Stomach smooth muscle (tissue), 2 donors: ENCODE data around the gene MROH2A.

Source experiments
- H3K27ac ChIP-seq: one replicate; pipeline ENCODE4 v1.7.0; 2013; ENCODE audit warnings: mild to moderate bottlenecking, low read length, inconsistent platforms
- H3K27me3 ChIP-seq, 2 donors: one replicate each; pipeline ENCODE4 v1.7.0; 2013; ENCODE audit warnings: low read length in 2 of 2; ENCODE audit not compliant: insufficient read depth in 2 of 2, control insufficient read depth in 1 of 2
- H3K36me3 ChIP-seq, 2 donors: one replicate each; pipeline ENCODE4 v1.7.0; 2013; ENCODE audit warnings: low read length in 2 of 2; ENCODE audit not compliant: control insufficient read depth in 2 of 2, insufficient read depth in 2 of 2
- H3K4me1 ChIP-seq: one replicate; pipeline ENCODE4 v1.7.0; 2013; ENCODE audit warnings: low read length; ENCODE audit not compliant: control insufficient read depth, insufficient read depth
- H3K4me3 ChIP-seq, 2 donors: one replicate each; pipeline ENCODE4 v1.7.0; 2013; ENCODE audit warnings: low read length in 2 of 2
- H3K9ac ChIP-seq, 2 donors: one replicate each; pipeline ENCODE4 v1.7.0; 2013; ENCODE audit warnings: low read length in 2 of 2, mild to moderate bottlenecking in 1 of 2
- H3K9me3 ChIP-seq, 2 donors: one replicate each; pipeline ENCODE4 v1.7.0; 2013; ENCODE audit warnings: low read length in 2 of 2; ENCODE audit not compliant: control insufficient read depth in 2 of 2
- donor health status: healthy.
- donor health status: Pancreatic carcinoma.

The MROH2A gene

DNA sequence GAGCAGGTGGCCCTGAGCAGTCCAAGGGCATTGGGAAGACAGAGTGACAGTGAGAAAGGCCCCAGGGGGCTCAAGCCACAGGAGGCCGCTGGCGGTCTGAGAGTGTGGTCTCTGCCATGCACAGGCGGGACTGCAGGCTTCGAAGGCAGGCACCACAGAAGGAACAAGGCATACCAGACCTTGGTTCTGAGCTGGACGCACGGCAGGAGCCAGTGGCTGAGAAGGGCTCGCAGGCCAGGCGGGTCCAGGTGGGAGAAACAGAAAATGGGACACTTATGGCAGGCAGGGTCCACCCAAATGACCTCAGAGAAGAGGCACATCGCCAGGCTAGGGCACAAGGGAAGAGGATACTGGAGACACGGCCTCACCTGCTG, 61.3 kb downstream of the MROH2A start:
- no peak overlapping the region for H3K9ac ChIP-seq
- H3K4me3 ChIP-seq: no peak overlapping the region
- H3K27ac ChIP-seq: no peak overlapping the region
- H3K27me3 ChIP-seq: no peaks in the 10 kb centered on the region
- no peaks in the 10 kb centered on the region for H3K9me3 ChIP-seq
- H3K36me3 ChIP-seq: no peaks in the 10 kb centered on the region
- H3K4me1 ChIP-seq: no peaks in the 10 kb centered on the region

DNA sequence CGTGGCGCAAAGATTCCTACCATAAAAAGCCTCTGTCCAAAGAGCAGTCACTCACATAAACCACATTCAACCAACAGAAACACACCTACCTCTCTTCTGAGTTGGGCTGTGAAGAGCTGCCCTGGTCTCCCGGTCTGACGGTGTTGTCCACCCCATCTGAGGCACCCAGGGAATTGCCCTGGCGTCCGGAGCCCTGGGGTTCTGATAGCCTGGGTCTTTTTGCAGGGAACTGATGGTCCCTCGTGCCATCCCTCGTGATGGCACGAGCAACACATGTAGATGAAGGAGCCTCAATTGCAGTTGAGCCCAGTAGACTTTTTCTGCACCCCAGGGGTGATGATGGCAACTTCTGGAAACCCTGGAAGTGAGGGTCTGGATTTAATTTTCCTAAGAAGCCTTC, 62.4 kb downstream of the MROH2A start:
- no peaks in the 10 kb centered on the region for H3K36me3 ChIP-seq
- H3K4me1 ChIP-seq: no peaks in the 10 kb centered on the region
- no peak overlapping the region for H3K27ac ChIP-seq
- H3K4me3 ChIP-seq: no peak overlapping the region
- H3K9ac ChIP-seq: no peak overlapping the region
- H3K9me3 ChIP-seq: no peaks in the 10 kb centered on the region
- no peaks in the 10 kb centered on the region for H3K27me3 ChIP-seq

- Histone ChIP-seq H3K9me3 (no peaks in the 10 kb centered on the region), H3K36me3 (no peaks in the 10 kb centered on the region), H3K27me3 (no peaks in the 10 kb centered on the region), H3K27ac (no peak overlapping the region), H3K4me3 (no peak overlapping the region), H3K4me1 (no peaks in the 10 kb centered on the region), H3K9ac (no peak overlapping the region)
These were observed 63.1 kb downstream of the MROH2A start for GRCh38 chr2:233841183-233841582.

GRCh38 chr2:233844064-233844807, 66.1 kb downstream of the MROH2A start:
- Histone ChIP-seq H3K9me3 (no peaks in the 10 kb centered on the region), H3K27me3 (no peaks in the 10 kb centered on the region), H3K4me1 (no peaks in the 10 kb centered on the region), H3K9ac (no peak overlapping the region), H3K36me3 (no peaks in the 10 kb centered on the region), H3K4me3 (no peak overlapping the region), H3K27ac (no peak overlapping the region)

GRCh38 chr2:233844836-233845235, 66.7 kb downstream of the MROH2A start:
- no peak overlapping the region for H3K9ac ChIP-seq
- no peak overlapping the region for H3K4me3 ChIP-seq
- no peaks in the 10 kb centered on the region for H3K4me1 ChIP-seq
- H3K27me3 ChIP-seq: no peaks in the 10 kb centered on the region
- H3K36me3 ChIP-seq: no peaks in the 10 kb centered on the region
- H3K27ac ChIP-seq: no peak overlapping the region
- no peaks in the 10 kb centered on the region for H3K9me3 ChIP-seq

- Histone ChIP-seq H3K4me1 (no peaks in the 10 kb centered on the region), H3K36me3 (no peaks in the 10 kb centered on the region), H3K9me3 (no peaks in the 10 kb centered on the region), H3K9ac (no peak overlapping the region), H3K27me3 (peaks cover 0 to 2% of the 10 kb centered on the region in 2 donors), H3K4me3 (no peak overlapping the region), H3K27ac (no peak overlapping the region)
These were observed 67.4 kb downstream of the MROH2A start for GRCh38 chr2:233845301-233846060.

DNA sequence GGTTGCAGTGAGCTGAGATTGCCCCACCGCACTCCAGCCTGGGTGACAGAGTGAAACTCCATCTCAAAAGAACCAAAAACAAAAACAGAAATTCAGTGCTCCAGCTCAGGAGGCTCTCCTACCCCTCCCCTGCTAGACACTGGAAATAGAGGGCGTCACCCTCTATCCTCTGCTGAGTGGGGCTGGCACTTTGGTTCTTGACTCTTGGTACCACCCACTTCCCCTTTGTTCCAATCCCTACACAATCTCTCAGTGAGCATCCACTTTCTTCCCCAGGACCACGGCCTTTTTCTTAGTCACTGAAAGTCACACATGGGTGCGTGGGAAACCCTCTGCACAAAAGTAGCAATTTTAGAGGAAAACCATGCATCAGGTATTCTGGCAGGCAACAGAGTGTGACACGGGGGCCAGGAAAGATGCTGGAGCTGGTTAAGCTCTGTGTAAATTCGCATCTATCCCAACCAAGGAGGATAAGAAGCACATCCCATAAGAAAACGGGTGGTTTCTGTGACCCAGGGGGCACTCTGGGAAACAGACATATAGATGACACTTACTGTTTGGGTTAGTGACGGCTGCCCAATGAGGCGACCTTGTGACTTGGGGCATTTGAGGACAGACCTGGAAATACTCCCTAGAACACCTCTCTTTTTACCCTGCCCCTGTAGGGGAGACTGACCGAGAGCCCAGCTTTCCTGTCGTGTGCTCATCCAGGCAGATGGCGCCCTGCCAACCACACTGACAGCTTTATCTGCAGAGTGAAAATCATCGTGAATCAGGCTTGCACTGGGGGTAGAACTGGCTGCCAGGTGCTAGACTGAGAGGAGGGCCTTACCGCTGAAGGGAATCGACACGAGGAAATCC, 68.5 kb downstream of the MROH2A start:
- Histone ChIP-seq H3K27ac (no peak overlapping the region), H3K4me1 (no peaks in the 10 kb centered on the region)

DNA sequence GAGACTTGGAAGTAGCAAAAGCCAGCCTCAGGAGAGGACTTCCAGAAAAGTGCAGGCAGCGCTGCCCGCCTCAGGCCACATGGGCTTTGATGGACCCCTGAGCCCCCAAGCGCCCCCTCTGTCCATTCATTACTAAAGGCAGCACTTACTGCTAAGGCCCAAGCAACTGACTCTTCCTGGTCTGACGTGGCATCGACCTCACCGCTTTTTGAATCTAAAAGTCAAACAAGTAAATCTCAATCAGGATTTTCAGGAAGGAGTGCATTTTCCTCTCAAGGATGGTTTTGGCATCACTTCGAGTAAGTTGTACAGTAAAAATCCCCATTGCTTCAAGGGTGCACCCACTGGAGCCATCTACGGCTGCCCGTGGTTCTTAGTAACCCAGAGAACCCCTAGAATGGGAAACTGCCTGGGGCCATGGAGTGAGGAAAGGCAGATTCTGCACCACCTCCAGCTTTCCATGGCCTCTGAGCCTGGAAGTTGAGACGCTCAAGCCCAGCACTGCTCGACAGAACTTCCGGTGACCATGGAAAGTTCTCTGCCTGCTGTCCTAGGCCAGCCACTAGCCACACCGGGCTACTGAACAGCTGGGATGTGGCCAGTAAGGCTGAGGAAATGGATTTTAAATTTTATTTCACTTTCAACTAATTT, 69.2 kb downstream of the MROH2A start:
- H3K9ac ChIP-seq: no peak overlapping the region
- no peaks in the 10 kb centered on the region for H3K36me3 ChIP-seq
- no peak overlapping the region for H3K4me3 ChIP-seq
- peaks cover 0 to 2% of the 10 kb centered on the region in 2 donors for H3K27me3 ChIP-seq
- no peak overlapping the region for H3K27ac ChIP-seq
- no peaks in the 10 kb centered on the region for H3K9me3 ChIP-seq
- H3K4me1 ChIP-seq: no peaks in the 10 kb centered on the region

More for the DNA sequence above, 68.5 kb downstream of the MROH2A start:
- Histone ChIP-seq H3K9me3 (no peaks in the 10 kb centered on the region), H3K27me3 (peaks cover 0 to 2% of the 10 kb centered on the region in 2 donors), H3K36me3 (no peaks in the 10 kb centered on the region), H3K4me3 (no peak overlapping the region), H3K9ac (no peak overlapping the region)

DNA sequence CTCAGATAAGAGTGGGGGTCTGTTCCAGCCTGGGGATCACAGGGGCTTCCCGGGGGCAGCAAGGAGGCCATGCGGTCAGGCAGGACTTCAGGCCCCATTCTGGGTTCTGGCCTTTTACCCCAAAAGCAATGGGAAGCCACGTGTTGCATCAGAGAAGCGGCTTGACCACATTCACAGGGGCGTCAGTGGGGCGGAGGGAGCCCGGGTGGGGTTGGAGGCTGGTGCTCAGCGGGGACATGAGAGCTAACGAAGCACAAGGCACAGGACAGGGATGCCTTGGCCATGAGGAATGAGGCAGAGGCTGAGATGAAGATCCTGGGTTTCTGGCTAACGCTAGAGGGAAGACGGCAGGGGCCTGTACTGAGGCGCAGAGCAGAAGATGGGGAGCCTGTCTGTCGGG, 70.1 kb downstream of the MROH2A start:
- H3K36me3 ChIP-seq: no peaks in the 10 kb centered on the region
- H3K4me3 ChIP-seq: no peak overlapping the region
- H3K27ac ChIP-seq: no peak overlapping the region
- H3K9ac ChIP-seq: no peak overlapping the region
- H3K27me3 ChIP-seq: peaks cover 0 to 2% of the 10 kb centered on the region in 2 donors
- no peaks in the 10 kb centered on the region for H3K9me3 ChIP-seq
- no peaks in the 10 kb centered on the region for H3K4me1 ChIP-seq

DNA sequence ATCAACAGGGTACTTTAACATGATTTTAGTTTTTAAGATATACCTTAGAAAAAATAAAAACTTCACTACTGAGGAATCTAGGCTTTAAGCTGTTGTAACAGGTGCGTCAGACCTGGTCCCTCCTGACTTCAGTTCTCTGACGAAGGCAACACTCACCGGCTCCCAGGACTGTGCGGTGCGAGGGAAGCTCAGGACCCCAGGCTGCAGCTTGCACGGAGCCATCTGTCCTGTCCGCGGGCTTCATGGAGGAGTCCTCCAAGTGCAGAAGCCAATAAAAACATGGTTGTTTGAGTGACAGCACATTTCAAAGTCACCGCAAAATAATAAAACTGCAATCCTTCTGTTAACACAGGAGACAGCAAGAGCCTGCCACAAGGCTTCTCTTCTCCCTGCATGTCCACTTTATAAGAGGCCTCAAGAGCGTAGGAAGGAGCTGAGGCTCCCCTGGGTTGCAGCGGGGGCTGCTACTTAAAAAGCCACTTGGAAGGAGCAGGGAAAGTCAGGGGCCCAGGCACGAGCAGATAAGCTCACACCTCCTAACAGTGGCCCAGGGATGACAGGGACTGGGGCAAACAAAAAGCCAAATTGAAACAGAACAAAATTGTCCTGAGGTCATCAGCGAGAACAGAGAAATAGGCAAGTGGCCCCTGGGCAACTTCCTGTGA, 71.6 kb downstream of the MROH2A start:
- no peak overlapping the region for H3K9ac ChIP-seq
- peaks cover 0 to 2% of the 10 kb centered on the region in 2 donors for H3K27me3 ChIP-seq
- H3K4me3 ChIP-seq: no peak overlapping the region
- H3K27ac ChIP-seq: no peak overlapping the region
- no peaks in the 10 kb centered on the region for H3K9me3 ChIP-seq
- H3K36me3 ChIP-seq: no peaks in the 10 kb centered on the region
- peaks cover 8% of the 10 kb centered on the region for H3K4me1 ChIP-seq
